Measurements from ENCODE around the gene FRMD4B.
A peak's percentile ranks its signal among the peaks of the same experiment; 100 is the strongest.

The FRMD4B gene

GRCh38 chr3:69207031-69207430 lies 178.9 kb downstream of the FRMD4B start:
- peaks cover 22% of the 10 kb centered on the region for H3K4me1 Mint-ChIP-seq
- no peaks in the 10 kb centered on the region for H3K9me3 Mint-ChIP-seq
- H3K27me3 Mint-ChIP-seq: no peaks in the 10 kb centered on the region
- H3K36me3 Mint-ChIP-seq: no peaks in the 10 kb centered on the region
- no peak overlapping the region for H3K4me3 Mint-ChIP-seq
- no peak overlapping the region for H3K27ac Mint-ChIP-seq

GRCh38 chr3:69205385-69205784 lies 180.5 kb downstream of the FRMD4B start:
- H3K9me3 Mint-ChIP-seq: no peaks in the 10 kb centered on the region
- H3K4me1 Mint-ChIP-seq: peaks cover 28% of the 10 kb centered on the region
- H3K4me3 Mint-ChIP-seq: no peak overlapping the region
- no peaks in the 10 kb centered on the region for H3K27me3 Mint-ChIP-seq
- H3K27ac Mint-ChIP-seq: no peak overlapping the region
- no peaks in the 10 kb centered on the region for H3K36me3 Mint-ChIP-seq

GRCh38 chr3:69204315-69204957 lies 181.5 kb downstream of the FRMD4B start:
- H3K4me3 Mint-ChIP-seq: peak overlapping the region; percentile 24
- no peaks in the 10 kb centered on the region for H3K9me3 Mint-ChIP-seq
- no peaks in the 10 kb centered on the region for H3K36me3 Mint-ChIP-seq
- H3K27me3 Mint-ChIP-seq: no peaks in the 10 kb centered on the region
- H3K4me1 Mint-ChIP-seq: peaks cover 38% of the 10 kb centered on the region
- peak overlapping the region; percentile 79 for H3K27ac Mint-ChIP-seq

- Mint-ChIP-seq H3K27me3 (no peaks in the 10 kb centered on the region), H3K4me3 (peak overlapping the region; percentile 24), H3K4me1 (peaks cover 44% of the 10 kb centered on the region)
Measured at GRCh38 chr3:69203631-69204314, 182.1 kb downstream of the FRMD4B start.

GRCh38 chr3:69201658-69202057 lies 184.2 kb downstream of the FRMD4B start:
- peaks cover 65% of the 10 kb centered on the region for H3K4me1 Mint-ChIP-seq
- no peaks in the 10 kb centered on the region for H3K27me3 Mint-ChIP-seq
- no peaks in the 10 kb centered on the region for H3K9me3 Mint-ChIP-seq
- H3K27ac Mint-ChIP-seq: no peak overlapping the region
- no peak overlapping the region for H3K4me3 Mint-ChIP-seq
- no peaks in the 10 kb centered on the region for H3K36me3 Mint-ChIP-seq

More at GRCh38 chr3:69203631-69204314, 182.1 kb downstream of the FRMD4B start:
- Mint-ChIP-seq H3K27ac (peak overlapping the region; percentile 79), H3K36me3 (no peaks in the 10 kb centered on the region), H3K9me3 (no peaks in the 10 kb centered on the region)

- Mint-ChIP-seq H3K4me1 (peaks cover 64% of the 10 kb centered on the region), H3K27me3 (no peaks in the 10 kb centered on the region), H3K36me3 (no peaks in the 10 kb centered on the region), H3K9me3 (no peaks in the 10 kb centered on the region), H3K27ac (peak overlapping the region; percentile 52), H3K4me3 (peak overlapping the region; percentile 85)
Measured at GRCh38 chr3:69200384-69201068, 185.4 kb downstream of the FRMD4B start.

GRCh38 chr3:69199942-69200341 lies 185.9 kb downstream of the FRMD4B start:
- H3K36me3 Mint-ChIP-seq: no peaks in the 10 kb centered on the region
- H3K9me3 Mint-ChIP-seq: no peaks in the 10 kb centered on the region
- peak overlapping the region; percentile 85 for H3K4me3 Mint-ChIP-seq
- no peaks in the 10 kb centered on the region for H3K27me3 Mint-ChIP-seq
- peaks cover 62% of the 10 kb centered on the region for H3K4me1 Mint-ChIP-seq
- H3K27ac Mint-ChIP-seq: peak overlapping the region; percentile 88

- Mint-ChIP-seq H3K27me3 (no peaks in the 10 kb centered on the region), H3K4me3 (peak overlapping the region; percentile 85), H3K4me1 (peaks cover 53% of the 10 kb centered on the region), H3K9me3 (no peaks in the 10 kb centered on the region), H3K36me3 (peaks cover 6% of the 10 kb centered on the region), H3K27ac (peak overlapping the region; percentile 88)
Measured at GRCh38 chr3:69197922-69198530, 187.9 kb downstream of the FRMD4B start.

GRCh38 chr3:69197455-69197854 lies 188.4 kb downstream of the FRMD4B start:
- H3K27ac Mint-ChIP-seq: peak overlapping the region; percentile 55

GRCh38 chr3:69196876-69197275 lies 189.0 kb downstream of the FRMD4B start:
- Mint-ChIP-seq H3K4me1 (peaks cover 50% of the 10 kb centered on the region), H3K36me3 (peaks cover 6% of the 10 kb centered on the region), H3K27ac (no peak overlapping the region), H3K27me3 (no peaks in the 10 kb centered on the region), H3K9me3 (no peaks in the 10 kb centered on the region), H3K4me3 (no peak overlapping the region)

More at GRCh38 chr3:69197455-69197854, 188.4 kb downstream of the FRMD4B start:
- H3K27me3 Mint-ChIP-seq: no peaks in the 10 kb centered on the region
- peaks cover 50% of the 10 kb centered on the region for H3K4me1 Mint-ChIP-seq
- peak overlapping the region; percentile 85 for H3K4me3 Mint-ChIP-seq
- H3K9me3 Mint-ChIP-seq: no peaks in the 10 kb centered on the region
- peaks cover 6% of the 10 kb centered on the region for H3K36me3 Mint-ChIP-seq

- no peaks in the 10 kb centered on the region for H3K27me3 Mint-ChIP-seq
Measured at GRCh38 chr3:69194431-69195165, 191.3 kb downstream of the FRMD4B start.

GRCh38 chr3:69193749-69194148 lies 192.1 kb downstream of the FRMD4B start:
- no peaks in the 10 kb centered on the region for H3K9me3 Mint-ChIP-seq
- H3K4me1 Mint-ChIP-seq: peaks cover 27% of the 10 kb centered on the region
- H3K27me3 Mint-ChIP-seq: no peaks in the 10 kb centered on the region
- no peak overlapping the region for H3K4me3 Mint-ChIP-seq
- no peak overlapping the region for H3K27ac Mint-ChIP-seq
- peaks cover 7% of the 10 kb centered on the region for H3K36me3 Mint-ChIP-seq

More at GRCh38 chr3:69194431-69195165, 191.3 kb downstream of the FRMD4B start:
- no peak overlapping the region for H3K27ac Mint-ChIP-seq
- H3K9me3 Mint-ChIP-seq: no peaks in the 10 kb centered on the region
- peaks cover 36% of the 10 kb centered on the region for H3K4me1 Mint-ChIP-seq
- peaks cover 7% of the 10 kb centered on the region for H3K36me3 Mint-ChIP-seq
- no peak overlapping the region for H3K4me3 Mint-ChIP-seq

GRCh38 chr3:69191516-69191915 lies 194.4 kb downstream of the FRMD4B start:
- peaks cover 10% of the 10 kb centered on the region for H3K36me3 Mint-ChIP-seq

GRCh38 chr3:69189487-69189886 lies 196.4 kb downstream of the FRMD4B start:
- H3K27ac Mint-ChIP-seq: no peak overlapping the region
- H3K4me1 Mint-ChIP-seq: peaks cover 7% of the 10 kb centered on the region
- no peaks in the 10 kb centered on the region for H3K9me3 Mint-ChIP-seq
- no peaks in the 10 kb centered on the region for H3K27me3 Mint-ChIP-seq
- H3K36me3 Mint-ChIP-seq: peaks cover 12% of the 10 kb centered on the region
- no peak overlapping the region for H3K4me3 Mint-ChIP-seq

More at GRCh38 chr3:69191516-69191915, 194.4 kb downstream of the FRMD4B start:
- H3K4me3 Mint-ChIP-seq: no peak overlapping the region
- H3K4me1 Mint-ChIP-seq: peaks cover 7% of the 10 kb centered on the region
- no peaks in the 10 kb centered on the region for H3K9me3 Mint-ChIP-seq
- H3K27ac Mint-ChIP-seq: no peak overlapping the region
- H3K27me3 Mint-ChIP-seq: no peaks in the 10 kb centered on the region

GRCh38 chr3:69186575-69187093 lies 199.3 kb downstream of the FRMD4B start:
- Mint-ChIP-seq H3K27me3 (no peaks in the 10 kb centered on the region), H3K27ac (no peak overlapping the region), H3K4me3 (no peak overlapping the region)

More at GRCh38 chr3:69186575-69187093, 199.3 kb downstream of the FRMD4B start:
- Mint-ChIP-seq H3K36me3 (peaks cover 8% of the 10 kb centered on the region), H3K9me3 (no peaks in the 10 kb centered on the region), H3K4me1 (no peaks in the 10 kb centered on the region)

Data from activated naive CD4-positive, alpha-beta T cell treated with anti-CD3 and anti-CD28 coated beads, Interleukin-2, amount 50 U/mL, for 24 hours (primary cell).